CD4-positive, alpha-beta memory T cell (primary cell): Measurements from ENCODE around the gene UIMC1. TPM values are rescaled to one million over a fixed set of nuclear protein-coding genes. Genes with fewer than 3 reads are reported as not detected.

ENCODE experiments used
- CTCF ChIA-PET: fragments of 350-600 bp; sonication (Branson Sonifier 250); formaldehyde crosslinking; loops from one replicate; lab custom pipeline; 2021; ENCODE audit warnings: inconsistent platforms; ENCODE audit not compliant: partially characterized antibody; lab: Charles Lee
- POLR2A ChIA-PET: fragments of 350-600 bp; sonication (Branson Sonifier 250); formaldehyde crosslinking; loops from one replicate; lab custom pipeline; 2021; ENCODE audit not compliant: partially characterized antibody; lab: Charles Lee
- DNase-seq, 5 donors: peaks; one replicate each; pipeline versions ENCODE4 v3.0.0 to v3.0.0-alpha.2; 2020 to 2022; ENCODE audit warnings: mixed read lengths in 1 of 5
- H3K27ac ChIP-seq: one replicate; pipeline ENCODE4 v1.7.0; 2013; ENCODE audit warnings: low read depth, low read length
- H3K27me3 ChIP-seq: 2 replicates; pipeline ENCODE4 v1.7.0; 2013; ENCODE audit warnings: mild to moderate bottlenecking, low read length, moderate library complexity; ENCODE audit not compliant: insufficient read depth
- H3K36me3 ChIP-seq: 2 replicates; pipeline ENCODE4 v1.7.0; 2013; ENCODE audit warnings: mild to moderate bottlenecking, low read length, moderate library complexity; ENCODE audit not compliant: insufficient read depth
- H3K4me1 ChIP-seq: 2 replicates; pipeline ENCODE4 v1.7.0; 2013; ENCODE audit warnings: mild to moderate bottlenecking, low read length, moderate library complexity; ENCODE audit not compliant: insufficient read depth
- H3K4me3 ChIP-seq, 2 donors: one replicate each; pipeline ENCODE4 v1.7.0; 2013; ENCODE audit warnings: low read length in 2 of 2, mild to moderate bottlenecking in 1 of 2
- H3K9me3 ChIP-seq, 2 donors: one replicate each; pipeline ENCODE4 v1.7.0; 2013; ENCODE audit warnings: low read length in 2 of 2, control low read depth in 1 of 2; ENCODE audit not compliant: control insufficient read depth in 1 of 2
- H3K27ac Mint-ChIP-seq, 7 donors: one replicate each; pipeline ENCODE4 v1.8.0; 2020 to 2021; ENCODE audit warnings: mixed read lengths in 7 of 7, mild to moderate bottlenecking in 6 of 7, inconsistent platforms in 3 of 7, moderate library complexity in 3 of 7
- H3K27me3 Mint-ChIP-seq, 2 donors: one replicate each; pipeline ENCODE4 v1.8.0; 2020 to 2021; ENCODE audit warnings: mixed read lengths in 2 of 2
- H3K36me3 Mint-ChIP-seq, 2 donors: one replicate each; pipeline ENCODE4 v1.8.0; 2020 to 2021; ENCODE audit warnings: mixed read lengths in 2 of 2, inconsistent platforms in 1 of 2, mild to moderate bottlenecking in 1 of 2
- H3K4me1 Mint-ChIP-seq, 4 donors: one replicate each; pipeline ENCODE4 v1.8.0; 2020 to 2021; ENCODE audit warnings: mixed read lengths in 4 of 4, mild to moderate bottlenecking in 1 of 4
- H3K4me3 Mint-ChIP-seq, 8 donors: one replicate each; pipeline ENCODE4 v1.8.0; 2020 to 2021; ENCODE audit warnings: mixed read lengths in 8 of 8, mild to moderate bottlenecking in 7 of 8, moderate library complexity in 6 of 8, inconsistent platforms in 3 of 8
- H3K9me3 Mint-ChIP-seq, 8 donors: one replicate each; pipeline ENCODE4 v1.8.0; 2020 to 2021; ENCODE audit warnings: mixed read lengths in 8 of 8, mild to moderate bottlenecking in 5 of 8, inconsistent platforms in 3 of 8, moderate library complexity in 1 of 8
- intact Hi-C: fragments of 100-400 bp; cut with micrococcal nuclease; formaldehyde crosslinking; loops from one replicate; pipeline ENCODE4 v1.15.1; 2023
- polyA plus RNA-seq, 2 donors: library from polyadenylated mRNA; unstranded; fragments of 300-500 nt; fragmentation: Illumina TruSeq; gene quantifications; one replicate each; pipeline ENCODE4 v1.2.3, GENCODE V29; 2021
- total RNA-seq, 2 experiments: library from RNA; stranded (reverse); gene quantifications; one replicate each; pipeline ENCODE4 v1.2.3, GENCODE V29; 2021

The UIMC1 gene
- total and polyA plus RNA-seq, 4 experiments from 2014 or later, result 16.7 to 61.7 (median 41.2) TPM

GRCh38 chr5:177025101-177025601, 18.6 kb upstream of the UIMC1 start:
- Histone ChIP-seq H3K27me3 (no peaks in the 10 kb centered on the region), H3K4me1 (peaks cover 31% of the 10 kb centered on the region), H3K9me3 (no peaks in the 10 kb centered on the region), H3K4me3 (no peak overlapping the region), H3K27ac (no peak overlapping the region), H3K36me3 (peaks cover 4% of the 10 kb centered on the region)
- no peak for DNase-seq
- intact Hi-C loops, result no loop called here
- peak overlapping the region in 4 of 8 donors; percentile 12 to 73 (median 29) for H3K4me3 Mint-ChIP-seq
- ChIA-PET CTCF (no interaction called here), POLR2A (no interaction called here)
- H3K36me3 Mint-ChIP-seq, result peaks cover 15 to 39% of the 10 kb centered on the region in 2 donors
- peak overlapping the region; percentile 1 to 83 (median 43) for H3K27ac Mint-ChIP-seq
- H3K9me3 Mint-ChIP-seq, result peaks cover 0 to 2% (median 0%) of the 10 kb centered on the region in 8 donors
- peaks cover 30 to 53% (median 37%) of the 10 kb centered on the region in 4 donors for H3K4me1 Mint-ChIP-seq
- H3K27me3 Mint-ChIP-seq, result no peaks in the 10 kb centered on the region

GRCh38 chr5:177024559-177024958, 18.0 kb upstream of the UIMC1 start:
- H3K27ac ChIP-seq, result no peak overlapping the region
- no peaks in the 10 kb centered on the region for H3K9me3 ChIP-seq
- peaks cover 31% of the 10 kb centered on the region for H3K4me1 ChIP-seq
- peak overlapping the region; percentile 43 to 83 (median 69) for H3K27ac Mint-ChIP-seq
- H3K4me3 ChIP-seq, result no peak overlapping the region
- POLR2A ChIA-PET, result no interaction called here
- H3K4me1 Mint-ChIP-seq, result peaks cover 30 to 50% (median 37%) of the 10 kb centered on the region in 4 donors
- no peaks in the 10 kb centered on the region for H3K27me3 Mint-ChIP-seq
- H3K9me3 Mint-ChIP-seq, result peaks cover 0 to 2% (median 0%) of the 10 kb centered on the region in 8 donors
- H3K27me3 ChIP-seq, result no peaks in the 10 kb centered on the region
- DNase-seq, result no peak
- peak overlapping the region in 6 of 8 donors; percentile 2 to 73 (median 36) for H3K4me3 Mint-ChIP-seq
- H3K36me3 ChIP-seq, result peaks cover 4% of the 10 kb centered on the region
- peaks cover 11 to 36% of the 10 kb centered on the region in 2 donors for H3K36me3 Mint-ChIP-seq
- intact Hi-C loops, result no loop called here
- CTCF ChIA-PET, result no interaction called here

- Mint-ChIP-seq H3K27ac (peak overlapping the region; percentile 94 to 99 (median 98)), H3K9me3 (peaks cover 0 to 1% (median 0%) of the 10 kb centered on the region in 8 donors), H3K4me1 (peaks cover 29 to 45% (median 37%) of the 10 kb centered on the region in 4 donors), H3K36me3 (peaks cover 7 to 29% of the 10 kb centered on the region in 2 donors), H3K27me3 (no peaks in the 10 kb centered on the region), H3K4me3 (peak overlapping the region; percentile 91 to 99 (median 98))
- intact Hi-C loops, result no loop called here
- peak in 1 of 5 donors; percentile 18 for DNase-seq
- ChIA-PET CTCF (interaction anchor here (0.8 to 2.0 kb wide), 3 partner anchors 14 to 89 kb away, joined by 3 to 9 read pairs (median 3); no protein-coding TSS in a partner anchor), POLR2A (interaction anchor here (0.5 to 5.5 kb wide), 3 partner anchors 10 to 19 kb away, joined by 3 to 51 read pairs (median 3); partner anchors contain the start of gene UIMC1)
- H3K4me1 ChIP-seq, result peaks cover 31% of the 10 kb centered on the region
- H3K27ac ChIP-seq, result peak overlapping the region; percentile 91
- no peaks in the 10 kb centered on the region for H3K9me3 ChIP-seq
- H3K4me3 ChIP-seq, result peak overlapping the region; percentile 74 to 86
- H3K27me3 ChIP-seq, result no peaks in the 10 kb centered on the region
- H3K36me3 ChIP-seq, result peaks cover 4% of the 10 kb centered on the region
Observed at GRCh38 chr5:177023303-177023664, 16.7 kb upstream of the UIMC1 start.

GRCh38 chr5:177022386-177023302, 16.1 kb upstream of the UIMC1 start, which contains the start of gene ZNF346:
Gene ZNF346, plus strand, starts transcription at chr5:177022696. Its CDS starts 43 bp downstream, at chr5:177022739.
- Mint-ChIP-seq H3K4me3 (peak within 1 kb of the TSS; percentile 91 to 99 (median 98)), H3K27me3 (no peaks in the 10 kb centered on the region), H3K27ac (peak within 1 kb of the TSS; percentile 94 to 99 (median 98)), H3K36me3 (peaks cover 7 to 25% of the 10 kb centered on the region in 2 donors), H3K9me3 (peaks cover 0 to 1% (median 0%) of the 10 kb centered on the region in 8 donors), H3K4me1 (peaks cover 27 to 45% (median 36%) of the 10 kb centered on the region in 4 donors)
- ChIA-PET CTCF (interaction anchor here (0.7 to 2.0 kb wide), 8 partner anchors 9 to 89 kb away, joined by 3 to 9 read pairs (median 4); no protein-coding TSS in a partner anchor), POLR2A (interaction anchor here (0.5 to 5.5 kb wide), 5 partner anchors 10 to 111 kb away, joined by 3 to 51 read pairs (median 5); partner anchors contain the start of genes NSD1 and UIMC1)
- Histone ChIP-seq H3K4me3 (peak within 1 kb of the TSS; percentile 74 to 86), H3K9me3 (no peaks in the 10 kb centered on the region), H3K36me3 (peaks cover 4% of the 10 kb centered on the region), H3K4me1 (peaks cover 31% of the 10 kb centered on the region), H3K27ac (peak within 1 kb of the TSS; percentile 91), H3K27me3 (no peaks in the 10 kb centered on the region)
- intact Hi-C loops, result loop anchor here (1.0 kb wide), 1 partner anchor 16 kb away; the partner anchor contains the start of gene UIMC1
- peak; percentile 90 to 94 (median 92) for DNase-seq

- Mint-ChIP-seq H3K4me3 (peak overlapping the region in 3 of 8 donors; percentile 1 to 62 (median 49)), H3K36me3 (peaks cover 3 to 14% of the 10 kb centered on the region in 2 donors), H3K9me3 (peaks cover 0 to 1% (median 0%) of the 10 kb centered on the region in 8 donors), H3K27me3 (no peaks in the 10 kb centered on the region), H3K4me1 (peaks cover 20 to 37% (median 27%) of the 10 kb centered on the region in 4 donors), H3K27ac (peak overlapping the region in 1 of 7 donors; percentile 51)
- H3K9me3 ChIP-seq, result no peaks in the 10 kb centered on the region
- no peak for DNase-seq
- H3K4me3 ChIP-seq, result no peak overlapping the region
- H3K36me3 ChIP-seq, result peaks cover 4% of the 10 kb centered on the region
- H3K27me3 ChIP-seq, result no peaks in the 10 kb centered on the region
- CTCF ChIA-PET, result interaction anchor here (0.6 to 1.2 kb wide), 6 partner anchors 13 to 359 kb away, joined by 3 to 6 read pairs (median 3); no protein-coding TSS in a partner anchor
- intact Hi-C loops, result no loop called here
- POLR2A ChIA-PET, result interaction anchor here (1.2 to 5.5 kb wide), 2 partner anchors 15 to 23 kb away, joined by 4 to 51 read pairs; partner anchors contain the start of gene UIMC1
- H3K4me1 ChIP-seq, result peaks cover 24% of the 10 kb centered on the region
- H3K27ac ChIP-seq, result no peak overlapping the region
Observed at GRCh38 chr5:177020033-177020432, 13.5 kb upstream of the UIMC1 start.

- no peak overlapping the region for H3K27ac Mint-ChIP-seq
- peaks cover 0 to 1% (median 0%) of the 10 kb centered on the region in 8 donors for H3K9me3 Mint-ChIP-seq
- Histone ChIP-seq H3K9me3 (no peaks in the 10 kb centered on the region), H3K27ac (no peak overlapping the region), H3K36me3 (no peaks in the 10 kb centered on the region), H3K27me3 (no peaks in the 10 kb centered on the region), H3K4me3 (no peak overlapping the region), H3K4me1 (peaks cover 11% of the 10 kb centered on the region)
- no peak for DNase-seq
- intact Hi-C loops, result no loop called here
- peaks cover 8 to 23% (median 15%) of the 10 kb centered on the region in 4 donors for H3K4me1 Mint-ChIP-seq
- CTCF ChIA-PET, result no interaction called here
- no peak overlapping the region for H3K4me3 Mint-ChIP-seq
- peaks cover 0 to 12% of the 10 kb centered on the region in 2 donors for H3K36me3 Mint-ChIP-seq
- no peaks in the 10 kb centered on the region for H3K27me3 Mint-ChIP-seq
- POLR2A ChIA-PET, result no interaction called here
Observed at GRCh38 chr5:177018341-177018740, 11.8 kb upstream of the UIMC1 start.
